HL-60/S4 (cell line): ENCODE data around the gene PCAT7.
"Not testable (repeated sequence)": the region's sequence is repeated elsewhere in the genome, so short reads cannot be mapped to it uniquely, and the experiment has no call there.

ENCODE experiments used
- in situ Hi-C: fragments of 300-500 bp; cut with MboI; formaldehyde crosslinking; loops from 2 replicates; pipeline ENCODE4 v1.14.3; 2022; ENCODE audit warnings: low sequenced_read_pairs

PCAT7 gene

DNA sequence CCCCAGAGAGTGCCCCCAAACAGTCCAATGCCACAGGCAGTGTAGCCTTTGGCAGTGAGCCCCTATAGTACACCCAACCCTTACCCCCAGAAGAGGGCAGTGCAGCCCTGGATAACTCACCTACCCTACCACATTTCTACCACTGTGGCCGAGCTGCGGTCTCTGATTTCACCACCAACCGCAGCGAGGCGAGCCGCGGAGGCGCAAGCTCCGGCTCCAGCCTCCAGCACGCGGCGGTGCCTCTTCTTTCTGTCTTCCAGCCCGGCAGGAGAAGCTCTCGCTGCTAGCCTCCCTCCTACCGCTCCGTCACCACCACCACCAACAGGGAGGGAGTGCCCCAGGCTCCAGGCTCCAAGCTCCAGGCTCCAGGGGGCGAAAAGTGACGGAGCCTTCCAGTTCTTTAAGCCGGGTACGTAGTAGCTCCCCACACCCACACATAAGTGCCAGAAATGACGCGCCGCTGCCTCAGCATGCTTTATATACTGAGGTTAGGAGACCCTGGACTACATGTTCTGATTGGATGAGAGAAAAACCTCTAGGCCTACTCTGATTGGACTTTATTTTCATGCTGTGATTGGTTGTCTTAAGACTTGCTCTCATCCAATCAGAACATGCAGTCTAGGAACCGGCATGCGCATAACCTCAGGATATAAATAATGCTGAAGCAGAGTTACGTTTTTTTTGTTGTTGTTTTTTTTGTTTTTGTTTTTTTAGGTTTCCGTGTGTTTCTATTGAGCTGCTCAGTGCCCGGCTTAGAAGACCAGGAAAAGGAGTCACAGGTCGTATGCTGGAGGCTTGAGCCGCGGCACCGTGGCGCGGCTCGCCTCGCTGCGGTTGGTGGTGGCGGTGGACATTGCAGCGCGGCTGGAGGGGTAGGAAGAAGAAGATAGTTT, at the start of gene PCAT7:
PCAT7 (plus strand) TSS at position 645 of the 893 bp plus-strand sequence.
- in situ Hi-C loops: no loop called here

DNA sequence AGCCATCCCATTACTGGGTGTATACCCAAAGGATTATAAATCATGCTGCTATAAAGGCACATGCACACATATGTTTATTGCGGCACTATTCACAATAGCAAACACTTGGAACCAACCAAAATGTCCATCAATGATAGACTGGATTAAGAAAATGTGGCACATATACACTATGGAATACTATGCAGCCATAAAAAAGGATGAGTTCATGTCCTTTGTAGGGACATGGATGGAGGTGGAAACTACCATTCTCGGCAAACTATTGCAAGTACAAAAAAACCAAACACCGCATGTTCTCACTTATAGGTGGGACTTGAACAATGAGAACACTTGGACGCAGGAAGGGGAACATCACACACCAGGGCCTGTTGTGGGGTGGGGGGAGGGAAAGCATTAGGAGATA, 48.5 kb upstream of the PCAT7 start:
- in situ Hi-C loops: not testable (repeated sequence)

DNA sequence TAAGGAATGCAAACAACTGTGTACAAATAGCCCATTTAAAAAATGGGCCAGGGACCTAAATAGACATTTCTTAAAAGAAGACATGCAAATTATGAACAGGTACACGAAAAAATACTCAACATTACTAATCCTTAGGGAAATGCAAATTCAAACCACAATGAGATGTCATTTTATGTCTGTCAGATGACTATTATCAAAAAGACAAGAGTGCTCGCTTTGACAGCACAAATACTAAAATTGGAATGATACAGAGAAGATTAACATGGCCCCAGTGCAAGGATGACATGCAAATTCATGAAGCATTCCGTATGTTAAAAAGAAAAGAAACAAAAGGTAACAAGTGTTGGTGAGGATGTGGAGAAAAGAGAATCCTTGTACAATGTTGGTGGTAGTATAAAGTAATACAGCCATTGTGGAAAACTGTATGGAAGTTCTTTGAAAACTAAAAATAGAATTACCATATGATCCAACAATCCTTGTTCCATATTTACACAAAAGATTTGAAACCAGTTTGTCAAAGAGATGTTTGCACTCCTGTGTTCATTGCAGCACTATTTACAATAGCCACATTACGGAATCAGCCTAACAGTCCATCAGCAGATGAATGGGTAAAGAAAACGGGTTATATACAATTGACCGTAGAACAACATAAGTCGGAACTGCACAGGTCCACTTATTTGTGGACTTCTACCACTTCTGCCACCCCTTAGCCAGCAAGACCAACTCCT, 47.2 kb upstream of the PCAT7 start:
- in situ Hi-C loops: no loop called here

DNA sequence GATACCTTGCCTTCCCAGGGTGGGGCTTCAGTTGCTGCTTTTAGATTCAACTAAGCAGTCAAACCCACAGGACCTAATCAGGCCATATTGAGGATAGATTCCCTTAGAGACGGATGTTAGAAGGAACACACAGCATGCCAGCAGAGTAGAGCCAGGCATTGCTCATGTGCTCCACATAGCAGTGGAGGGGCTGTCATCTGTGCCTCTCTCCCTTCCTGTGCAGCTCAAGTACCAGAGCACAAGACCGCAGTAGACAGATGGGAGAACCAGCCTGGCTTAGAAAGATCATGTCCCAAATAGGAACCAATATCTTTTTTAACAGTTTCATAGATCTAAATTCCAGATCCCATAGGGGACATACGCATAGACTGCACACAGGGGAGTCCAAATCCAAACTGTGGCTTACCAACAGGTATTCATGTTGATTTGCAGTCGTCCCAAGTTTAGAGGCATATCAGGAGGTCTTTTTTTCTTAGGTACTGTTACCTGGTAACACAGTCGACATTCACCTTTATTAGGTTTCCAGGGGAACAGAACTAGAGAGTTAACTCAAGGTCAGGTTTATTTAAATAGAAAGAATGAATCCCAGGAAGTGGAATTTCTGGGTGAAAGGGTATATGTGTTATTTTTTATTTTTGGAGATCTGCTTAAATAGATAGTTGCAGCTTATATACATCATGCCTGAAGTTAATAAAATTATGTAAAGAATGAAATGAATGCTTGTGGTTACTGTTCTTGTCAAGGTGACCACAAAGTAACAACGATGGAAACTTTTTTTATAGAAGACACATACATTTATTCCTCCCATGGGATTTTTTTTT, 43.5 kb upstream of the PCAT7 start:
- in situ Hi-C loops: no loop called here

GRCh38 chr9:94511955-94512265, 43.0 kb upstream of the PCAT7 start:
- in situ Hi-C loops: no loop called here

GRCh38 chr9:94514722-94515121, 40.2 kb upstream of the PCAT7 start:
- in situ Hi-C loops: no loop called here

- in situ Hi-C loops: no loop called here
Measured at GRCh38 chr9:94517254-94517653, 37.6 kb upstream of the PCAT7 start.

DNA sequence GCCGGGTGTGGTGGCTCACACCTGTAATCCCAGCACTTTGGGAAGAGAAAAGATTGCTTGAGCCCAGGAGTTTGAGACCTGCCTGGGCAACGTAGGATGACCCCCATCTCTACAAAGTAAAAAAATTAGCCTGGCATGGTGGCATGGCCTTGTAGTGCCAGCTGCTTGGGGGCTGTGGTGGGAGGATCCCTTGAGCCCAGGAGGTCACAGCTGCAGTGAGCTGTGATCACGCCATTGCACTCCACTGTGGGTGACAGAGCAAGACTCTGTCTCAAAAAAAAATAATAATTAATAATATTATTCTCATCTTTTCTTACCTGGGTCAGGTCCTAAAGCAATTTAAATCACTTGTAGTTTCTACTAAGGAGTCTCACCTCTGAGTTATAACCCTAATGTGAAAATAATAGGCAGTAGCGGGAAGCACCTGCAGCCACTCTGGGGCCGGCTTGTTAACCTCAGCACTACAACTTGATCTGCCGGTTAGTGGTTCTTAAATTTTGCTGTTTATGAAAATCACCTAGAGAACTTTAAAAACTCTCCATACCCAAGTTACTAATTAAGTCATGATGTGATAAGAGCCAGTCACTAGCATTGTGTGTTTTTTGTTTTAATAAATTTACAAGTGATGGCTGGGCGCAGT, 29.4 kb upstream of the PCAT7 start:
- in situ Hi-C loops: no loop called here

DNA sequence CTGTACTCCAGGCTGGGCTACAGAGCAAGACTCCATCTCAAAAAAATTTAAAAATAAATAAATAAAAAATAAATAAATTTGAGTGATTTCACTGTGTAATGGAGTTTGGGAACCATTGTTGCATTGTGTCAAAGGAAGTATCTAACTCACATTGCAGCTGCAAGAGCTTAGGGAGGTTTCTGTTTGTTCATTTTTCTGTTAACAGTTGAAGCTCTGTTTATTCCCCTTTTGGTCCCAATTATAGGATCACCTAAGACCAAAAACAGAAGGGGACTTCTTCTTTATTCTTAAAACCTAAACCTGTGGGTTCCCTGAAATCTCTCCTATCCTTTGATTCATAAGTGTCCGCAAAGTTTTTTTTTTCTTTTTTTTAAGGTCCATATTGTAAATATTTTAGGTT, 28.6 kb upstream of the PCAT7 start:
- in situ Hi-C loops: no loop called here

- in situ Hi-C loops: no loop called here
Measured at GRCh38 chr9:94526951-94527350, 27.9 kb upstream of the PCAT7 start.

- in situ Hi-C loops: no loop called here
Measured at GRCh38 chr9:94528886-94529285, 26.0 kb upstream of the PCAT7 start.

GRCh38 chr9:94533155-94533554, 21.7 kb upstream of the PCAT7 start:
- in situ Hi-C loops: no loop called here

DNA sequence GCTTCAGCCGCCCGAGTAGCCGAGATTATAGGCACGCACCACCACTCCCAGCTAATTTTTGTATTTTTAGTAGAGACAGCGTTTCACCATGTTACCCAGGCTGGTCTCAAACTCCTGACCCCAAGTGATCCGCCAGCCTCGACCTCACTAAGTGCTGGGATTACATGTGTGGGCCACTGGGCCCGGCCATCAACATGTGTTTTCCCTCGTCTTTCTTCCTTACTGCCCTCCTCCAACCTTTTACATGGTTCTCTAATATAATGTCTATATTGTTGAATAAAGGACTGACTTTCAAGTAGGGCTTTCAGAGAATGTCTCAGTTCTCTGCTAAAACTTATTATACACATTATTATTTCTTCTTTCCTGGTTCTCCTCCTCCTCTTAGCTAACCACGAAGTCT, 21.3 kb upstream of the PCAT7 start:
- in situ Hi-C loops: no loop called here

DNA sequence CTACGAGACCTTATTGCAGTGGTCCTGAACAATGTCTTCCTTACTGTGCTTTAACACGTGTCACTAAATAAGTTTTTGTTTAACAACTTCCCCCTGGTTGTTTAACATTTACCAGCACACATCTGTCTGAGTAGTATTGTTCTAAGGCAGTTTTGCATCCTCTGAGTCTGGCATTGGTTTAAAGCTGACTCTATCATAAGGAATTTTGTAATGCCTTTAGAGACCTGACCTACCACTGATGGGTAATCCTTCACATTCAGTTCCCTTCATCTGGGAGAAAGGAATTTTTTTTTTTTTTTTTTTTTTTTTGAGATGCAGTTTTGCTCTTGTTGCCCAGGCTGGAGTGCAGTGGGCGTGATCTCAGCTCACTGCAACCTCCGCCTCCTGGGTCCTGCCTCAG, 20.0 kb upstream of the PCAT7 start:
- in situ Hi-C loops: no loop called here

GRCh38 chr9:94538908-94539307, 16.0 kb upstream of the PCAT7 start:
- in situ Hi-C loops: no loop called here

DNA sequence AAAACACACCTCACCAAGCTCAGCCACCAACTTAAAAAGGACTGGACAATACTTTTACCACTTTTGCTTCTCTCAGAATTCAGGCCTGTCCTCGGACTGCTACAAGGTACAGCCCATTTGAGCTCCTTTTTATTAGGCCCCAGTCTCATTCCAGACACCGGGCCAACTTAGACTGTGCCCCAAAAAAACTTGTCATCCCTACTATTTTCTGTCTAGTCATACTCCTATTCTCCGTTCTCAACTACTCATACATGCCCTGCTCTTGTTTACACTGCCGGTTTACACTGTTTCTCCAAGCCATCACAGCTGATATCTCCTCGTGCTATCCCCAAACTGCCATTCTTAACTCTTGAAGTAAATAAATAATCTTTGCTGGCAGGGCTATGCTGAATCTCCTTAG, 10.5 kb upstream of the PCAT7 start:
- in situ Hi-C loops: not testable (repeated sequence)

DNA sequence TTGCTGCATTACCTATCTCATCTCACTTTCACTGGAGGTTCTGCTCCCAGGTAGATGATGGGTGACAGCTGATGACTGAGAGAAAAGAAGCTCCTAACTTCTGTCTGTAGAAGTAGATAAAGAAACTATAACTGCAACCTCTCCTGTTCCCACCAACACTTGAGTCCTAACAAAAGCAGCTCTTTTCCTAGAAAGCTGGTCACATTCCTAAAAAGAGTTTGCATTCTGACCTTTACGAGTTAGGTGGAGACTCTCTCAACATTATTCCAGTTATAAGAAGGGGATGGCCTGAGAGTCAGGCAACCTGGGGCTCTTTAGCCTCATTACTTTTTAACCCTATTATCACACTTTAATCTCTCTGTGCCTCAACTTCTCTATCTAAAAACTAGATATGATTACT, 8.9 kb upstream of the PCAT7 start:
- in situ Hi-C loops: no loop called here

DNA sequence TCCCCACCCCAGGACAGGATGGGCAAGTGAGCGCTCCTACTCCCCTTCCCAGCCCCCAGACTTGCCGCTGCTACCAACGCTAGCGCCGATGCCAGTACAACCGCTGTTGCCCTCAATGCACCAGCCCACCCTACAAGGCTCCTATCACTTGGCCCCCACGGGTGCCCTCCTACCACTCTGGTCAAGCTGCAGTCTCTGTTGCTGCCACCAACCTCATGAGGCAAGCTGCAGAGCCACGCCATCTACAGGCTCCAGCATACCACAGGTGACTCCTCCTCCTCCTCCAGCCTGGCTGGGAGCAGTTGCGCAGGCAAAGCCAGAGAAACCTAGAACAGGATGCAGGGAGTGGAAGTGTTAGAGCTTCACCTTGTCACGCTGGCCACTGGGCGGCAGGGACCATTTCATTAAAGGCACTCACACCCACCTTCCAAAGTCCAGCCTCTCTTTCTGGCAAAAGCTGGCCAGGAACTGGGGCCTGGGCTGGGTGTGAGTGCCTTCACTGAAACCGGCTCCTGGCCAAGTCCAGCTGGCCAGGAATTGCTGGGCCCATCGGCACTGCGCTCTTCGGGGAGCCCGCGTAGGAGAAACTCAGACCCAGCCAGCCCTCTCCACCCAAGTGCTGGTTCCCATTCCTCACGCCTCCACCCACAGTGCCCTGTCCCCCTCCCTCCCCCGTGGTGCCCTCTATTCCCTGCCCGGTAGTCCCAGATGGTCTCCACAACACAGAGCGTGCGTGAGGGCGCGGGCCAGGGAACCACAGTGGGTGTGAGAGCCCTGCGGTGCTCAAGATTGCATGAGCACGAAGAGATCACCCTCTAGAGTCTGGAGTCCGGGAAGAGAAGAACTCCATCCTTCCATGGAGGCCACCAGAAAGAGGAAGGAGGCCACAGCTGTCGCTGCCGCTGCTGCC, 1.6 kb upstream of the PCAT7 start:
- in situ Hi-C loops: no loop called here

DNA sequence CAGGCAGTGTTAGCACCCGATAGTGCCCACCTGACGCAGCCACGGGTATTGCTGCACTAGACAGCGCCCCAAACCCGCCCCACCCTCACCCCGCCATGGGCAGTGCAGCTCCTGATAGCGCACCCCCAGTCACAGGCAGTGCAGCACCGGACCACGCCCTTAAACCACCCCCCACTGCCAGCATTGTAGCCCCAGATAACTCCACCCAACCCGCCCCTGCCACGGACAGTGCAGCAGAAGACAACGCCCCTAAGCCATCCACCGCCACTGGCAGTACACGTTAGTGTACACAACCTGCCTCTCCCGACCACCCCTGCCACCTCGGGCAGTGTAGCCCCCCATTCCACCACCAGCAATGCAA, 825 bp upstream of the PCAT7 start:
- in situ Hi-C loops: no loop called here

DNA sequence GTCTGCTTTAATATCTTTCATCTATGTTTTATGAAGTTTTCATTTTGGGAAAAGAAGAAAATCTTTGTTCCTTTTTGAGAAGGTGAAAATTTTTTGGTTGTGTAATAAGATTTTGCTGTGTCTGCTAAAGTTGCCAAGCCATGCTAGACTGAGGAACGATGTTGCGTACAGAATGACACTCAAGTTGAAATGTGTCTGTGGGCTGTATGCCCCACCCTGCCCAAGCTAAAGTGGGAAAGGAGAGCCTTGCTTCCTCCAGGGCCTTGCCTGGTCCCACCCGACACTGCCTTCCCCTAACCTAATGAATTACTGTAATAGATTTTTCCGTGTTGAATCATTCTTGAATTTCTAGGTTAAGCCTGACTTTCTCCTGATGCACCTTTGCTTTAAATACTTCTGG, 2.5 kb downstream of the PCAT7 start:
- in situ Hi-C loops: no loop called here
